ENCODE measurements around the gene FLNB. TPM values are rescaled to one million over a fixed set of nuclear protein-coding genes. Genes with fewer than 3 reads are reported as not detected.
A peak's percentile ranks its signal among the peaks of the same experiment; 100 is the strongest.

Gene FLNB
- total and polyA plus RNA-seq, 3 experiments from 2014 or later: 11.5 to 12.8 (median 12.2) TPM

GRCh38 chr3:57977818-57978235, 30.4 kb upstream of the FLNB start:
- CTCF ChIA-PET: no interaction called here
- Mint-ChIP-seq H3K4me1 (peaks cover 0 to 1% (median 0%) of the 10 kb centered on the region in 3 donors), H3K27me3 (no peaks in the 10 kb centered on the region), H3K36me3 (no peaks in the 10 kb centered on the region), H3K9me3 (no peaks in the 10 kb centered on the region), H3K27ac (no peak overlapping the region), H3K4me3 (no peak overlapping the region)
- H3K27me3 ChIP-seq (ENCODE audit: insufficient read depth, low read length, poor library complexity, severe bottlenecking): no peaks in the 10 kb centered on the region
- no peak overlapping the region for H3K4me3 ChIP-seq (ENCODE audit: low read length)
- no peak overlapping the region for H3K27ac ChIP-seq (ENCODE audit: low read depth, low read length)
- no peaks in the 10 kb centered on the region for H3K9me3 ChIP-seq (ENCODE audit: low read length)
- no peak for DNase-seq
- no peaks in the 10 kb centered on the region for H3K4me1 ChIP-seq (ENCODE audit: insufficient read depth, low read length)
- POLR2A ChIA-PET: no interaction called here
- H3K36me3 ChIP-seq (ENCODE audit: insufficient read depth, low read length): no peaks in the 10 kb centered on the region

GRCh38 chr3:57978316-57978715, 29.9 kb upstream of the FLNB start:
- POLR2A ChIA-PET: no interaction called here
- Mint-ChIP-seq H3K36me3 (no peaks in the 10 kb centered on the region), H3K9me3 (no peaks in the 10 kb centered on the region), H3K27ac (peak overlapping the region in 1 of 8 donors; percentile 57), H3K4me1 (peaks cover 0 to 3% (median under 1%) of the 10 kb centered on the region in 3 donors), H3K4me3 (no peak overlapping the region), H3K27me3 (no peaks in the 10 kb centered on the region)
- H3K36me3 ChIP-seq (ENCODE audit: insufficient read depth, low read length): no peaks in the 10 kb centered on the region
- H3K9me3 ChIP-seq (ENCODE audit: low read length): no peaks in the 10 kb centered on the region
- CTCF ChIA-PET: no interaction called here
- H3K27me3 ChIP-seq (ENCODE audit: insufficient read depth, low read length, poor library complexity, severe bottlenecking): no peaks in the 10 kb centered on the region
- DNase-seq: no peak
- H3K4me1 ChIP-seq (ENCODE audit: insufficient read depth, low read length): peaks cover 2% of the 10 kb centered on the region
- no peak overlapping the region for H3K27ac ChIP-seq (ENCODE audit: low read depth, low read length)
- H3K4me3 ChIP-seq (ENCODE audit: low read length): no peak overlapping the region

DNA sequence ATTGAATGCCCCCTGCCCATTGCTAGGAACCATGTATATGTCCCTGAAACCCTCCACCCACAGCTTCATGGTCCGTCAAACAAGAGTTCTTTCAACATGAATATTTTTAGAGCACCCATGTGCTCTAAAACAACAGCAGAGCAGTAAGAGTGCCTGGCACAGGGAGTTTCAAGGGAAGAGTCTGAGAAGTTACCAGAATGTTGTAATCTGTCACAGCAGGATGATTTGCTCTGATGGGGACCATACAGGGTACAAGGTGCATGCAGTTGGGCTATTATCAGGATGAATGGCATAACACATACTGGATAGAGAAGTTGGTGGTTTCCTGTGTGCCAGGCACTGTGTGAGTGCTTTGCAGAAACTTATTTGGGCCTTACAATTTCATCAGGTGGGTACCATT, 27.8 kb upstream of the FLNB start:
- H3K27ac Mint-ChIP-seq: no peak overlapping the region
- H3K4me1 Mint-ChIP-seq: peaks cover 10 to 11% (median 11%) of the 10 kb centered on the region in 3 donors
- POLR2A ChIA-PET: no interaction called here
- DNase-seq: no peak
- Histone ChIP-seq H3K27me3 (ENCODE audit: insufficient read depth, low read length, poor library complexity, severe bottlenecking) (no peaks in the 10 kb centered on the region), H3K4me3 (ENCODE audit: low read length) (no peak overlapping the region), H3K4me1 (ENCODE audit: insufficient read depth, low read length) (peaks cover 12% of the 10 kb centered on the region), H3K9me3 (ENCODE audit: low read length) (no peaks in the 10 kb centered on the region), H3K27ac (ENCODE audit: low read depth, low read length) (no peak overlapping the region), H3K36me3 (ENCODE audit: insufficient read depth, low read length) (no peaks in the 10 kb centered on the region)
- no peaks in the 10 kb centered on the region for H3K27me3 Mint-ChIP-seq
- no peaks in the 10 kb centered on the region for H3K9me3 Mint-ChIP-seq
- CTCF ChIA-PET: no interaction called here
- no peak overlapping the region for H3K4me3 Mint-ChIP-seq
- H3K36me3 Mint-ChIP-seq: no peaks in the 10 kb centered on the region

DNA sequence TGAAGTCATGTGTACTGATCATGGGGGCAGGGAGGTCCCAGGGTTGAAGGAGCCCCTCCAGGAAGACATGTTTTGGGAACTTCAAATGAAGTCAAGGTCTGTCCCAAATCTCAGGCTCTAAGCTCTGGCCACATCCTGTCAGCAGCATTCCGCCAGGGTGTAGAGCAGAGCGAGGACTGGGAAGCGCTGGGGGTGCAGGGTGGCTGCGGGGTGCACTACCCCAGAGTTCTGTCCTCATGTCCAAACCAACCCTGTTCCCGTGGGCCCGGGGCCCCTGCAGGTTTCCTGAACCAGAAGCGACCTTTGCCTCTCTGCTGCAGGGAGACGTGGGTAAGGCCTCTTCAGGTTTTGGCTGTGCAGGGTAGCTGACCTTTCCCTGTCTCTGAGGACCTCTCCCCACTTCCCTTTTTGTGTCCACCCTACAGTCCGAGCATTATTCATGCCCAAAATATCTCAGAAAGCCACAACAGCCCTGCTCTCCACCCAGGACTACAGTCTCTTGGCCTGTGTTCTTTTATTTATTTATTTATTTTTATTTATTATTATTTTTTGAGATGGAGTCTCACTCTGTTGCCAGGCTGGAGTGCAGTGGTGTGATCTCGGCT, 26.6 kb upstream of the FLNB start:
- no peaks in the 10 kb centered on the region for H3K36me3 ChIP-seq (ENCODE audit: insufficient read depth, low read length)

GRCh38 chr3:57982561-57983243, 25.5 kb upstream of the FLNB start:
- Mint-ChIP-seq H3K27ac (peak overlapping the region in 2 of 8 donors; percentile 70), H3K4me3 (no peak overlapping the region), H3K9me3 (no peaks in the 10 kb centered on the region), H3K36me3 (no peaks in the 10 kb centered on the region), H3K4me1 (peaks cover 10 to 11% (median 11%) of the 10 kb centered on the region in 3 donors), H3K27me3 (no peaks in the 10 kb centered on the region)
- no peaks in the 10 kb centered on the region for H3K27me3 ChIP-seq (ENCODE audit: insufficient read depth, low read length, poor library complexity, severe bottlenecking)
- CTCF ChIA-PET: no interaction called here
- H3K36me3 ChIP-seq (ENCODE audit: insufficient read depth, low read length): no peaks in the 10 kb centered on the region
- no peak overlapping the region for H3K27ac ChIP-seq (ENCODE audit: low read depth, low read length)
- POLR2A ChIA-PET: no interaction called here
- DNase-seq: no peak
- peaks cover 12% of the 10 kb centered on the region for H3K4me1 ChIP-seq (ENCODE audit: insufficient read depth, low read length)
- no peaks in the 10 kb centered on the region for H3K9me3 ChIP-seq (ENCODE audit: low read length)
- H3K4me3 ChIP-seq (ENCODE audit: low read length): no peak overlapping the region

More for the DNA sequence above, 26.6 kb upstream of the FLNB start:
- Histone ChIP-seq H3K4me3 (ENCODE audit: low read length) (no peak overlapping the region), H3K9me3 (ENCODE audit: low read length) (no peaks in the 10 kb centered on the region), H3K27ac (ENCODE audit: low read depth, low read length) (no peak overlapping the region), H3K27me3 (ENCODE audit: insufficient read depth, low read length, poor library complexity, severe bottlenecking) (no peaks in the 10 kb centered on the region), H3K4me1 (ENCODE audit: insufficient read depth, low read length) (peaks cover 12% of the 10 kb centered on the region)
- ChIA-PET POLR2A (no interaction called here), CTCF (no interaction called here)
- no peak for DNase-seq
- Mint-ChIP-seq H3K27me3 (no peaks in the 10 kb centered on the region), H3K4me1 (peaks cover 10 to 11% (median 11%) of the 10 kb centered on the region in 3 donors), H3K9me3 (no peaks in the 10 kb centered on the region), H3K36me3 (no peaks in the 10 kb centered on the region), H3K27ac (no peak overlapping the region), H3K4me3 (no peak overlapping the region)

DNA sequence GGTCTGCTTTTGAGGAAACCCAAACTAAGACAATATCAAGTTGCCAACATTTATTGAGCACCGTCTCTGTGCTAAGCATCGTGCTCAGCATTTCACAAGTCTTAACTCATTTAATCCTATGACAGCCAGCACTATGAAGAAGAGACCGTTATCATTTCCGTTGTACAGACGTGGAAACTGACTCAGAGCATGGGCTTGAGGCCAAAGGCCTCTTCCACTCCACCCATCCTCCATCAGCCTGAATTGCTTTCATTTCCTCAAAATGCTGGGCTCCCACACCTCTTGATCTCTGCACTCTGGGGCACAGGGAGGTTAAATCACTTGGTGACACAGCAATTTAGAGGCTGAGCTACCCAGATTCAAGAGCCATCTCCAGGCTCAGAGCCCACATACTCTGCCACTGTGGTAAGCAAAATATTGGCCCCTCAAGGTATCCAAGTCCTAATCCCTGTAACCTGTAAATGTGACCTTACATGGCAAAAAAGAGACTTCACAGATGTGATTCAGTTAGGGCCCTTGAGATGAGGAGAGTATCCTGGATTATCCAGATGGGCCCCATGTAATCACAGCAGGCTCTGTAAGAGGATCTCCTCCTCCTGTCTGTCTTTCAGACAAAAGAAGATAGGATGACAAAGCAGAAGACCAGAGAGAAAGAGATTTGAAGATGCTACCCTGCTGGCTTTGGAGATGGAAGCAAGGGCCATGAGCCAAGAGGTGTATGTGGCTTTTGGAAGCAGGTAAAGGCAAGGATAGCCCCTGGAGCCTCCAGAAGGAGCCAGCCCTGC, 24.3 kb upstream of the FLNB start:
- Mint-ChIP-seq H3K27ac (peak overlapping the region in 7 of 8 donors; percentile 2 to 85 (median 55)), H3K27me3 (no peaks in the 10 kb centered on the region), H3K36me3 (no peaks in the 10 kb centered on the region), H3K4me3 (peak overlapping the region in 1 of 7 donors; percentile 49), H3K9me3 (no peaks in the 10 kb centered on the region), H3K4me1 (peaks cover 10 to 11% (median 11%) of the 10 kb centered on the region in 3 donors)
- peak in 2 of 5 donors; percentile 18 to 52 for DNase-seq
- Histone ChIP-seq H3K27me3 (ENCODE audit: insufficient read depth, low read length, poor library complexity, severe bottlenecking) (no peaks in the 10 kb centered on the region), H3K4me1 (ENCODE audit: insufficient read depth, low read length) (peaks cover 12% of the 10 kb centered on the region), H3K4me3 (ENCODE audit: low read length) (no peak overlapping the region), H3K9me3 (ENCODE audit: low read length) (no peaks in the 10 kb centered on the region), H3K36me3 (ENCODE audit: insufficient read depth, low read length) (no peaks in the 10 kb centered on the region), H3K27ac (ENCODE audit: low read depth, low read length) (no peak overlapping the region)
- CTCF ChIA-PET: interaction anchor here (2.0 kb wide), 1 partner anchor 23 kb away, joined by 4 read pairs; no protein-coding TSS in a partner anchor
- POLR2A ChIA-PET: no interaction called here

GRCh38 chr3:57985176-57985983, 22.8 kb upstream of the FLNB start:
- Mint-ChIP-seq H3K4me1 (peaks cover 10 to 11% (median 11%) of the 10 kb centered on the region in 3 donors), H3K9me3 (no peaks in the 10 kb centered on the region), H3K4me3 (no peak overlapping the region), H3K36me3 (no peaks in the 10 kb centered on the region), H3K27ac (no peak overlapping the region), H3K27me3 (no peaks in the 10 kb centered on the region)
- Histone ChIP-seq H3K4me1 (ENCODE audit: insufficient read depth, low read length) (peaks cover 12% of the 10 kb centered on the region), H3K4me3 (ENCODE audit: low read length) (no peak overlapping the region), H3K36me3 (ENCODE audit: insufficient read depth, low read length) (no peaks in the 10 kb centered on the region), H3K27me3 (ENCODE audit: insufficient read depth, low read length, poor library complexity, severe bottlenecking) (no peaks in the 10 kb centered on the region), H3K9me3 (ENCODE audit: low read length) (no peaks in the 10 kb centered on the region), H3K27ac (ENCODE audit: low read depth, low read length) (no peak overlapping the region)
- ChIA-PET POLR2A (no interaction called here), CTCF (interaction anchor here (2.0 kb wide), 1 partner anchor 22 kb away, joined by 4 read pairs; no protein-coding TSS in a partner anchor)
- no peak for DNase-seq

- POLR2A ChIA-PET: no interaction called here
Observed at GRCh38 chr3:57985984-57986246, 22.3 kb upstream of the FLNB start.

More at GRCh38 chr3:57985984-57986246, 22.3 kb upstream of the FLNB start:
- DNase-seq: no peak
- Mint-ChIP-seq H3K27ac (no peak overlapping the region), H3K36me3 (no peaks in the 10 kb centered on the region), H3K27me3 (no peaks in the 10 kb centered on the region), H3K4me1 (peaks cover 10 to 11% (median 11%) of the 10 kb centered on the region in 3 donors), H3K4me3 (no peak overlapping the region), H3K9me3 (no peaks in the 10 kb centered on the region)
- Histone ChIP-seq H3K36me3 (ENCODE audit: insufficient read depth, low read length) (no peaks in the 10 kb centered on the region), H3K4me3 (ENCODE audit: low read length) (no peak overlapping the region), H3K27me3 (ENCODE audit: insufficient read depth, low read length, poor library complexity, severe bottlenecking) (no peaks in the 10 kb centered on the region), H3K9me3 (ENCODE audit: low read length) (no peaks in the 10 kb centered on the region), H3K27ac (ENCODE audit: low read depth, low read length) (no peak overlapping the region), H3K4me1 (ENCODE audit: insufficient read depth, low read length) (peaks cover 12% of the 10 kb centered on the region)
- CTCF ChIA-PET: no interaction called here

Data from CD8-positive, alpha-beta memory T cell (primary cell).